T-helper 1 cell treated with Interleukin-12 subunit alpha and Interleukin-12 subunit beta and Interleukin-4 antibody, amounts not matched to agents 30 ng/mL and 1 ng/mL, for 36 hours (primary cell): ENCODE data around the gene S100P. TPM values are rescaled to one million over a fixed set of nuclear protein-coding genes. Genes with fewer than 3 reads are reported as not detected.

Experiments used
- intact Hi-C: fragments of 100-400 bp; cut with micrococcal nuclease; formaldehyde crosslinking; loops from one replicate; pipeline ENCODE4 v1.15.1; 2024
- total RNA-seq: library from RNA; stranded (reverse); gene quantifications from 2 replicates; pipeline ENCODE4 v1.2.3, GENCODE V29; 2022

S100P gene
- total RNA-seq, 1 donor from 2014 or later, result 15.5 TPM

GRCh38 chr4:6695660-6696610, 2.3 kb downstream of the S100P start:
- intact Hi-C loops, result loop anchor here (1.0 kb wide), 3 partner anchors 13 to 56 kb away; partner anchors contain the start of genes MRFAP1 and MRFAP1L1

- intact Hi-C loops, result loop anchor here (1.0 kb wide), 3 partner anchors 13 to 56 kb away; partner anchors contain the start of genes MRFAP1 and MRFAP1L1
Measured at GRCh38 chr4:6696611-6697010, 2.9 kb downstream of the S100P start.

- intact Hi-C loops, result no loop called here
Measured at GRCh38 chr4:6697131-6697530, 3.5 kb downstream of the S100P start.

- intact Hi-C loops, result loop anchor here (1.0 kb wide), 1 partner anchor 9 kb away; no protein-coding TSS in a partner anchor
Measured at GRCh38 chr4:6699388-6699787, 5.7 kb downstream of the S100P start.

GRCh38 chr4:6699903-6700302, 6.2 kb downstream of the S100P start:
- intact Hi-C loops, result loop anchor here (1.0 kb wide), 2 partner anchors 9 to 10 kb away; partner anchors contain the start of gene MRFAP1L1

- intact Hi-C loops, result loop anchor here (1.0 kb wide), 1 partner anchor 27 kb away; a partner anchor contains a TSS
Measured at GRCh38 chr4:6701371-6701770, 7.7 kb downstream of the S100P start.

- intact Hi-C loops, result no loop called here
Measured at GRCh38 chr4:6702761-6703160, 9.1 kb downstream of the S100P start.

- intact Hi-C loops, result no loop called here
Measured at GRCh38 chr4:6703786-6704185, 10.1 kb downstream of the S100P start.

GRCh38 chr4:6705646-6706045, 12.0 kb downstream of the S100P start:
- intact Hi-C loops, result no loop called here

- intact Hi-C loops, result no loop called here
Measured at GRCh38 chr4:6706173-6706572, 12.5 kb downstream of the S100P start.

GRCh38 chr4:6709230-6710114, 15.8 kb downstream of the S100P start, which contains the start of gene MRFAP1L1:
TSS of gene MRFAP1L1 (minus strand) at chr4:6709865. CDS start at chr4:6709629, 236 bp downstream.
- intact Hi-C loops, result loop anchor here (1.0 to 2.0 kb wide), 11 partner anchors 8 to 359 kb away; partner anchors contain the start of genes GRPEL1, MAN2B2, MRFAP1 and TBC1D14

- intact Hi-C loops, result loop anchor here (1.0 kb wide), 1 partner anchor 199 kb away; the partner anchor contains the start of gene TBC1D14
Measured at GRCh38 chr4:6710282-6710681, 16.6 kb downstream of the S100P start.

GRCh38 chr4:6710996-6711395, 17.3 kb downstream of the S100P start:
- intact Hi-C loops, result loop anchor here (1.0 kb wide), 1 partner anchor 198 kb away; the partner anchor contains the start of gene TBC1D14

- intact Hi-C loops, result loop anchor here (5.0 kb wide), 1 partner anchor 1442 kb away; the partner anchor contains the start of gene ABLIM2
Measured at GRCh38 chr4:6714954-6715353, 21.3 kb downstream of the S100P start.

GRCh38 chr4:6715704-6716017, 22.0 kb downstream of the S100P start:
- intact Hi-C loops, result loop anchor here (1.0 to 5.0 kb wide), 6 partner anchors 35 to 1442 kb away; partner anchors contain the start of genes ABLIM2, GRPEL1 and MRFAP1

- intact Hi-C loops, result loop anchor here (1.0 to 5.0 kb wide), 6 partner anchors 35 to 1441 kb away; partner anchors contain the start of genes ABLIM2, GRPEL1 and MRFAP1
Measured at GRCh38 chr4:6716018-6716911, 22.6 kb downstream of the S100P start, which contains the start of gene BLOC1S4. TSS of gene BLOC1S4 (plus strand) at chr4:6716174. CDS start at chr4:6716210, 36 bp downstream.

GRCh38 chr4:6716958-6717655, 23.4 kb downstream of the S100P start:
- intact Hi-C loops, result loop anchor here (1.0 to 5.0 kb wide), 7 partner anchors 8 to 1440 kb away; partner anchors contain the start of genes ABLIM2, GRPEL1, MRFAP1 and MRFAP1L1

- intact Hi-C loops, result loop anchor here (5.0 kb wide), 1 partner anchor 1438 kb away; the partner anchor contains the start of gene ABLIM2
Measured at GRCh38 chr4:6718932-6719610, 25.4 kb downstream of the S100P start.
